Astrocyte (in vitro differentiated cells and primary cell): ENCODE data around the gene BOLL. TPM values are rescaled to one million over a fixed set of nuclear protein-coding genes. Genes with fewer than 3 reads are reported as not detected.

ENCODE experiments used
- DNase-seq: peaks from one replicate; pipeline ENCODE4 v3.0.0-alpha.2; 2010; ENCODE audit warnings: low read depth
- FAIRE-seq: peaks from 2 replicates; lab custom pipeline; 2011; peaks lifted over from hg19 to GRCh38; lab: Jason Lieb, UNC
- H2AFZ ChIP-seq: 2 replicates; pipeline ENCODE4 v1.6.0; 2012; ENCODE audit warnings: low read depth, low read length, inconsistent platforms
- H3K27ac ChIP-seq: 2 replicates; pipeline ENCODE4 v1.5.1; 2011; ENCODE audit warnings: low read depth, low read length, inconsistent platforms
- H3K27me3 ChIP-seq: 2 replicates; pipeline ENCODE4 v1.6.0; 2011; ENCODE audit warnings: low read length, inconsistent platforms; ENCODE audit not compliant: insufficient read depth
- H3K36me3 ChIP-seq: 2 replicates; pipeline ENCODE4 v1.5.1; 2011; ENCODE audit warnings: low read length, inconsistent platforms; ENCODE audit not compliant: insufficient read depth
- H3K4me1 ChIP-seq: 2 replicates; pipeline ENCODE4 v1.5.1; 2011; ENCODE audit warnings: low read length, inconsistent platforms; ENCODE audit not compliant: insufficient read depth
- H3K4me2 ChIP-seq: 2 replicates; pipeline ENCODE4 v1.6.0; 2012; ENCODE audit warnings: low read length, inconsistent platforms
- H3K4me3 ChIP-seq: 2 replicates; pipeline ENCODE4 v1.5.1; 2011; ENCODE audit warnings: low read depth, mild to moderate bottlenecking, low read length, inconsistent platforms; ENCODE audit not compliant: insufficient read depth
- H3K79me2 ChIP-seq: 2 replicates; pipeline ENCODE4 v1.6.0; 2012; ENCODE audit warnings: mild to moderate bottlenecking, low read length, inconsistent platforms; ENCODE audit not compliant: insufficient read depth
- H3K9ac ChIP-seq: 2 replicates; pipeline ENCODE4 v1.6.0; 2012; ENCODE audit warnings: mild to moderate bottlenecking, low read length, inconsistent platforms
- H3K9me3 ChIP-seq: 2 replicates; pipeline ENCODE4 v1.5.1; 2012; ENCODE audit warnings: low read depth, mild to moderate bottlenecking, low read length, inconsistent platforms; ENCODE audit not compliant: insufficient read depth
- H4K20me1 ChIP-seq: 2 replicates; pipeline ENCODE4 v1.6.0; 2012; ENCODE audit warnings: low read length, inconsistent platforms; ENCODE audit not compliant: insufficient read depth
- H3K27ac Mint-ChIP-seq: one replicate; pipeline ENCODE4 v1.8.0; 2021; ENCODE audit warnings: mild to moderate bottlenecking, mixed read lengths; ENCODE audit not compliant: unreplicated experiment
- H3K27me3 Mint-ChIP-seq: one replicate; pipeline ENCODE4 v1.8.0; 2021; ENCODE audit warnings: low read depth, mixed read lengths; ENCODE audit not compliant: unreplicated experiment
- H3K36me3 Mint-ChIP-seq: one replicate; pipeline ENCODE4 v1.8.0; 2021; ENCODE audit warnings: low read depth, mixed read lengths; ENCODE audit not compliant: unreplicated experiment
- H3K4me1 Mint-ChIP-seq: one replicate; pipeline ENCODE4 v1.8.0; 2021; ENCODE audit warnings: low read depth, mixed read lengths; ENCODE audit not compliant: unreplicated experiment
- H3K4me3 Mint-ChIP-seq: one replicate; pipeline ENCODE4 v1.8.0; 2021; ENCODE audit warnings: mild to moderate bottlenecking, moderate library complexity, mixed read lengths; ENCODE audit not compliant: unreplicated experiment
- H3K9me3 Mint-ChIP-seq: one replicate; pipeline ENCODE4 v1.8.0; 2021; ENCODE audit warnings: mild to moderate bottlenecking, mixed read lengths; ENCODE audit not compliant: unreplicated experiment
- CTCF ChIP-seq: IDR thresholded peaks from 2 replicates; pipeline ENCODE4 v1.5.1; 2011; ENCODE audit warnings: low read depth, mild to moderate bottlenecking, inconsistent platforms, low read length, moderate library complexity; ENCODE audit not compliant: insufficient read depth
- EZH2 ChIP-seq: IDR thresholded peaks from 2 replicates; pipeline ENCODE4 v1.6.1; 2012; ENCODE audit warnings: mild to moderate bottlenecking, low read length, inconsistent platforms; ENCODE audit not compliant: insufficient read depth
- total RNA-seq: library from RNA; stranded (reverse); gene quantifications from 2 replicates; pipeline ENCODE4 v1.2.1, GENCODE V29; 2021

The BOLL gene
- total RNA-seq, 1 donor from 2014 or later, result not detected

GRCh38 chr2:197708331-197708730 lies 76.8 kb downstream of the BOLL start:
- TF ChIP-seq EZH2 (no peak), CTCF (no peak)
- Histone ChIP-seq H3K9me3 (no peaks in the 10 kb centered on the region), H3K4me1 (peaks cover 22% of the 10 kb centered on the region), H3K27me3 (no peaks in the 10 kb centered on the region), H3K9ac (no peak overlapping the region), H3K4me2 (peak overlapping the region; percentile 94), H3K27ac (no peak overlapping the region), H3K36me3 (no peaks in the 10 kb centered on the region), H3K4me3 (peak overlapping the region; percentile 28), H3K79me2 (peaks cover 50% of the 10 kb centered on the region), H4K20me1 (peaks cover 27% of the 10 kb centered on the region), H2AFZ (no peak overlapping the region)
- peak; percentile 61 for DNase-seq
- no peak for FAIRE-seq
- peak overlapping the region; percentile 41 for H3K27ac Mint-ChIP-seq
- peaks cover 1% of the 10 kb centered on the region for H3K36me3 Mint-ChIP-seq
- H3K4me3 Mint-ChIP-seq, result peak overlapping the region; percentile 76
- peaks cover 18% of the 10 kb centered on the region for H3K4me1 Mint-ChIP-seq
- no peaks in the 10 kb centered on the region for H3K27me3 Mint-ChIP-seq
- no peaks in the 10 kb centered on the region for H3K9me3 Mint-ChIP-seq

GRCh38 chr2:197707316-197708213 lies 77.6 kb downstream of the BOLL start:
- no peak for FAIRE-seq
- H3K4me3 Mint-ChIP-seq, result peak overlapping the region; percentile 94
- Histone ChIP-seq H3K4me1 (peaks cover 22% of the 10 kb centered on the region), H3K79me2 (peaks cover 50% of the 10 kb centered on the region), H3K27me3 (no peaks in the 10 kb centered on the region), H3K4me3 (peak overlapping the region; percentile 88), H3K4me2 (peak overlapping the region; percentile 94), H4K20me1 (peaks cover 27% of the 10 kb centered on the region), H3K27ac (peak overlapping the region; percentile 7), H3K9ac (peak overlapping the region; percentile 83), H3K9me3 (no peaks in the 10 kb centered on the region), H2AFZ (peak overlapping the region; percentile 5), H3K36me3 (no peaks in the 10 kb centered on the region)
- peak overlapping the region; percentile 28 for H3K27ac Mint-ChIP-seq
- no peaks in the 10 kb centered on the region for H3K9me3 Mint-ChIP-seq
- H3K36me3 Mint-ChIP-seq, result peaks cover 1% of the 10 kb centered on the region
- peak; percentile 45 for DNase-seq
- peaks cover 18% of the 10 kb centered on the region for H3K4me1 Mint-ChIP-seq
- H3K27me3 Mint-ChIP-seq, result no peaks in the 10 kb centered on the region
- TF ChIP-seq CTCF, result peak; percentile 81
- no peak for TF ChIP-seq EZH2

- DNase-seq, result no peak
- H3K4me1 ChIP-seq, result peaks cover 22% of the 10 kb centered on the region
These were observed 78.3 kb downstream of the BOLL start for GRCh38 chr2:197706839-197707207.

More at GRCh38 chr2:197706839-197707207, 78.3 kb downstream of the BOLL start:
- Mint-ChIP-seq H3K36me3 (peaks cover 1% of the 10 kb centered on the region), H3K4me1 (peaks cover 18% of the 10 kb centered on the region), H3K27ac (no peak overlapping the region), H3K27me3 (no peaks in the 10 kb centered on the region), H3K9me3 (no peaks in the 10 kb centered on the region), H3K4me3 (peak overlapping the region; percentile 94)
- Histone ChIP-seq H3K9me3 (no peaks in the 10 kb centered on the region), H3K9ac (peak overlapping the region; percentile 83), H3K4me2 (peak overlapping the region; percentile 94), H2AFZ (no peak overlapping the region), H3K79me2 (peaks cover 50% of the 10 kb centered on the region), H3K36me3 (no peaks in the 10 kb centered on the region), H3K4me3 (peak overlapping the region; percentile 88), H3K27me3 (no peaks in the 10 kb centered on the region), H4K20me1 (peaks cover 27% of the 10 kb centered on the region), H3K27ac (no peak overlapping the region)
- FAIRE-seq, result no peak
- TF ChIP-seq CTCF (no peak), EZH2 (no peak)
